ENCODE data around the gene NECTIN1.

NECTIN1 gene

GRCh38 chr11:119641983-119642745 is 86.8 kb downstream of the NECTIN1 start:
- no peak for TF ChIP-seq JUND (IDR thresholded peaks at IDR 0.05; ENCODE audit: low read depth)
- peak; percentile 52 to 58 for DNase-seq (ENCODE audit: low read depth in 1 of 2, low spot score in 1 of 2)
- in situ Hi-C loops (cut with HindIII; ENCODE audit: low pct_unique_long_range_greater_than_20kb, low sequenced_read_pairs): no loop called here

GRCh38 chr11:119640541-119640940 is 88.5 kb downstream of the NECTIN1 start:
- in situ Hi-C loops (cut with HindIII; ENCODE audit: low pct_unique_long_range_greater_than_20kb, low sequenced_read_pairs): no loop called here
- TF ChIP-seq JUND (IDR thresholded peaks at IDR 0.05; ENCODE audit: low read depth): no peak
- DNase-seq (ENCODE audit: low read depth in 1 of 2, low spot score in 1 of 2): no peak

DNA sequence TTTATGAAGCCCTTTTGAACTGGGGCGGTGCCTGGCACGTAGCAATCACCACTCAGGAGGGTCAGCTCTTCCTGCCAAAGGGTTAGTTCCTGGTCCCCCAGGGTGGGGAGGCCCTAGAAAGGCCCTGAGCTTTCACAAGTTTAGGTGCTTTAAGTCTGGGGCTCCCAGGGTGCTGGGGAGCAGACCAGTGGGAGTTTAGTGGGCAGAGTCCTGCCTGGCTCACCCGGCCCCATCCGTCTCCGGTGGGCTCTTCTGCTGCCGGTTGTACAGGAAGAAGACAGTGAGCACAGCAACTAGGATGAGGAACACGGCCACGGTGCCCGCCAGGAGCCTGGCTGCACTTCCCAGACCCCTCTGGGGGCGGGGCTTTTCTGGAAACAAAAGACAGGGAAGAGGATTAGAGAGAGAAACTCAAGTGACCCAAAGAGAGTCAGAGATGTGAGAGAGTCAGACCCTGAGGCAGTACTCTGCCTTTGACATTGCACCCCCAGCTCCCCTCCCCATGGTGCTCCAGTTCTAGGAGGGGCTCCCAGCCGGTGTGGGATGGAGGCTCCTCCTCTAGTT is 89.3 kb downstream of the NECTIN1 start:
- DNase-seq (ENCODE audit: low read depth in 1 of 2, low spot score in 1 of 2): no peak
- TF ChIP-seq JUND (IDR thresholded peaks at IDR 0.05; ENCODE audit: low read depth): no peak
- in situ Hi-C loops (cut with HindIII; ENCODE audit: low pct_unique_long_range_greater_than_20kb, low sequenced_read_pairs): no loop called here

DNA sequence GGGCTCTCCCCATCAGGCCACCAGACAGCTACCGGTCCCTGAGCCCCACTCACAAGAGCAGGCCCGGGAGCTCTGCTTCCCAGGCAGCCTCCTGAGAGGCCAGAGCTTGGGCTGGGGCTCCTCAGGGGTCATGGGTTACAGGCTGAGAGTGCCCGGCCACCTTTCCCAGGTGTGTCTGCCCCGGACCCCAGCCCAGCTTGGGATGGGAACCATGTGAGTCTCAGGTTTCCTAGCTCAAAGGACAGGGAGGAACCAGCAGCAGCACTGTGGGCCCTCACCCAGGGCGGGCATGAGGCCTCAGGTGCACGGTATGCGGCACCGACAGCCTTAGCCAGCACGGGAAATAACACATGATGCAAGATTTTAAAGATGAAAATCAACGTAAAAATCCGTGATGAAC is 90.1 kb downstream of the NECTIN1 start:
- in situ Hi-C loops (cut with HindIII; ENCODE audit: low pct_unique_long_range_greater_than_20kb, low sequenced_read_pairs): no loop called here
- TF ChIP-seq JUND (IDR thresholded peaks at IDR 0.05; ENCODE audit: low read depth): no peak
- no peak for DNase-seq (ENCODE audit: low read depth in 1 of 2, low spot score in 1 of 2)

DNA sequence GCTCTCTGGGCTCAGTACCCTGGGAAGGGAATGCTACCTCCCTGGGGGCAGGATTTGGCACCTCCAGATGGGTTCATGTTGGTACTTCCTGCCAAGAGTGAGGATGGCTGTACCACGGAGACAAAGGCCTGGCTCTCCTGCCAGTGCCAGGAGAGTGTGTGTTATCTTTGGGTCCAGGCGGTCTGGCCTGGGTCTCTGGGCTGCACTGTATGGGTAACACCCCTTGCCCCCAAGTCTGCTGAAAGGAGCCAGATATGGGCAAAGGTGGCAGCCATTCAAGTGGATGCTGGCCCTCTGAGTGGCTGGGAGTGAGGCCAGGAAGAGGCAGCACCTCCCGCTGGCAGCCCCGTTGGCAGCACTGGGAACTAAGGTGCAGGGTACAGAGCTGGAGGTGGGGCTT is 91.5 kb downstream of the NECTIN1 start:
- DNase-seq (ENCODE audit: low read depth in 1 of 2, low spot score in 1 of 2): no peak
- TF ChIP-seq JUND (IDR thresholded peaks at IDR 0.05; ENCODE audit: low read depth): no peak
- in situ Hi-C loops (cut with HindIII; ENCODE audit: low pct_unique_long_range_greater_than_20kb, low sequenced_read_pairs): no loop called here

DNA sequence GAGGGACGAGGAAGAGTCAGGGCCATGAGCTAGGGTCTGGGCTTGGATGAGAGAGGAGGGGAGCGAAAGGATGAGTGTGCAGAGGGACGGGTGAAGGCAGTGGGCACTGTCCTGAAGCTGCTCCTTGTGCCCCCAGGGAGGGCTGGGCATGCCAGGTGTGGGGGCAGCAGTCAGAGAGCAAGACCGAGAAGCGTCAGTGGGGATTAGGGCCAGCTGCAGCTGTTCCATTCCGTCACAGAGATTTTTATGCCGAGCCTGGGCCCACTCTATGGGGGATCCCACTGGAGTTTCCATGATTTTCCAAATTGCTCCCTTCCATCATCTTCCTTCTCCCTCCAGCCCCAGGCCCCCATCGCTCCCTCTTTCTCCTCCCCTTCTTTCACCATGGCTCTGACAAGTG is 93.2 kb downstream of the NECTIN1 start:
- DNase-seq (ENCODE audit: low read depth in 1 of 2, low spot score in 1 of 2): no peak
- no peak for TF ChIP-seq JUND (IDR thresholded peaks at IDR 0.05; ENCODE audit: low read depth)
- in situ Hi-C loops (cut with HindIII; ENCODE audit: low pct_unique_long_range_greater_than_20kb, low sequenced_read_pairs): no loop called here

- no peak for TF ChIP-seq JUND (IDR thresholded peaks at IDR 0.05; ENCODE audit: low read depth)
- no peak for DNase-seq (ENCODE audit: low read depth in 1 of 2, low spot score in 1 of 2)
- in situ Hi-C loops (cut with HindIII; ENCODE audit: low pct_unique_long_range_greater_than_20kb, low sequenced_read_pairs): no loop called here
Observed at GRCh38 chr11:119635041-119635740, 93.8 kb downstream of the NECTIN1 start.

- in situ Hi-C loops (cut with HindIII; ENCODE audit: low pct_unique_long_range_greater_than_20kb, low sequenced_read_pairs): no loop called here
- no peak for TF ChIP-seq JUND (IDR thresholded peaks at IDR 0.05; ENCODE audit: low read depth)
- no peak for DNase-seq (ENCODE audit: low read depth in 1 of 2, low spot score in 1 of 2)
Observed at GRCh38 chr11:119634301-119634700, 94.7 kb downstream of the NECTIN1 start.

GRCh38 chr11:119629834-119630624 is 99.0 kb downstream of the NECTIN1 start:
- in situ Hi-C loops (cut with HindIII; ENCODE audit: low pct_unique_long_range_greater_than_20kb, low sequenced_read_pairs): no loop called here

GRCh38 chr11:119629085-119629484 is 99.9 kb downstream of the NECTIN1 start:
- DNase-seq (ENCODE audit: low read depth in 1 of 2, low spot score in 1 of 2): no peak
- in situ Hi-C loops (cut with HindIII; ENCODE audit: low pct_unique_long_range_greater_than_20kb, low sequenced_read_pairs): no loop called here
- no peak for TF ChIP-seq JUND (IDR thresholded peaks at IDR 0.05; ENCODE audit: low read depth)

More at GRCh38 chr11:119629834-119630624, 99.0 kb downstream of the NECTIN1 start:
- TF ChIP-seq JUND (IDR thresholded peaks at IDR 0.05; ENCODE audit: low read depth): no peak
- no peak for DNase-seq (ENCODE audit: low read depth in 1 of 2, low spot score in 1 of 2)

DNA sequence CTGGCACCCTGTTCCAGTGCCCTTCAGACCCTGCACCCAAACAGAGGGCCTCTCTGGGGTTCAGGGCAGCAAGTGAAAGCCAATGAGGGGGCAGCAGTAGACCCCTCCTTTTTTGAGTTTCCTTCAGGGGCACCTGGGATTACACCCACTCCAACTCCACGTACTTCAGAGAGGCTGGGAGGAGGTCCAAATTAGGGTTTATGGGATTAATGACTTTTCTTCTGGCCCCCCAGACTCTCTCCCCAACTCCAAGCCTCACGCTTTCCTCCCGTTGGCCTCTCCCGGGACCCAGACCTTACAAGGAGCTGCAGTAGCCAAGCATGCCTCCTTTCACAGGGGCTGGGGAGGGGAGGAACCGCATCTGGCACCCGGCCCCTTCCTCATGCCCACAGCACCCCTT is 101.7 kb downstream of the NECTIN1 start:
- TF ChIP-seq JUND (IDR thresholded peaks at IDR 0.05; ENCODE audit: low read depth): no peak
- in situ Hi-C loops (cut with HindIII; ENCODE audit: low pct_unique_long_range_greater_than_20kb, low sequenced_read_pairs): no loop called here

GRCh38 chr11:119626871-119627270 is 102.1 kb downstream of the NECTIN1 start:
- no peak for DNase-seq (ENCODE audit: low read depth in 1 of 2, low spot score in 1 of 2)
- in situ Hi-C loops (cut with HindIII; ENCODE audit: low pct_unique_long_range_greater_than_20kb, low sequenced_read_pairs): no loop called here
- no peak for TF ChIP-seq JUND (IDR thresholded peaks at IDR 0.05; ENCODE audit: low read depth)

More for the DNA sequence above, 101.7 kb downstream of the NECTIN1 start:
- no peak for DNase-seq (ENCODE audit: low read depth in 1 of 2, low spot score in 1 of 2)

Data from T47D (cell line).